WERI-Rb-1 (cell line): ENCODE results near the gene SLC9A6.

Source experiments
- DNase-seq: peaks from one replicate; pipeline ENCODE4 v3.0.0-alpha.2; 2020
- H3K27ac ChIP-seq: fragments of 250-450 bp; sonication (Bioruptor Pico); 2 replicates; pipeline ENCODE4 v1.5.1; 2020; ENCODE audit warnings: mild to moderate bottlenecking, moderate library complexity
- H3K27me3 ChIP-seq: fragments of 250-450 bp; sonication (Bioruptor Pico); 2 replicates; pipeline ENCODE4 v1.5.1; 2021; ENCODE audit warnings: mild to moderate bottlenecking, low read depth, moderate library complexity; ENCODE audit not compliant: insufficient read depth, severe bottlenecking
- H3K36me3 ChIP-seq: fragments of 250-450 bp; sonication (Bioruptor Pico); 2 replicates; pipeline ENCODE4 v1.5.1; 2020; ENCODE audit warnings: mild to moderate bottlenecking, moderate library complexity
- H3K4me3 ChIP-seq: 2 replicates; pipeline ENCODE4 v1.5.1; 2011; ENCODE audit warnings: low read depth, mild to moderate bottlenecking, control low read depth, low read length
- H3K9me3 ChIP-seq: fragments of 250-450 bp; sonication (Bioruptor Pico); 2 replicates; pipeline ENCODE4 v1.5.1; 2021; ENCODE audit warnings: mild to moderate bottlenecking, moderate library complexity; ENCODE audit not compliant: severe bottlenecking
- CTCF ChIP-seq: IDR thresholded peaks from 2 replicates; pipeline ENCODE4 v1.5.1; 2011; ENCODE audit warnings: low read depth, mild to moderate bottlenecking, control low read depth, inconsistent platforms, low read length

SLC9A6 gene

DNA sequence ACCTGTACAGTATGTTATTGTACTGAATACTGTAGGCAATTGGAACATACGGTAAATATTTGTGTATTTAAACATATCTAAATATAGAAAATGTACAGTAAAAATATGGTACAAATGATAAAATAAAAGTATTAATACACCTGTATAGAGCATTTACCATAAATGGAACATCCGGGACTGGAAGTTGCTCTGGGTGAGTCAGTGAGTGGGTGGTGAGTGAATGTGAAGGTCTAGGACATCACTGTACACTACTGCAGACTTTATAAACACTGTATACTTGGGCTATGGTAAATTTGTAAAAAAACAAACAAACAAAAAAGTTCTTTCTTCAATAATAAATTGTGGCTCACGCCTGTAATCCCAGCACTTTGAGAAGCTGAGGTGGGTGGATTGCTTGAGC, 109.7 kb downstream of the SLC9A6 start:
- Histone ChIP-seq H3K9me3 (peaks cover 2% of the 10 kb centered on the region), H3K27me3 (peaks cover 41% of the 10 kb centered on the region)

More for the DNA sequence above, 109.7 kb downstream of the SLC9A6 start:
- no peak overlapping the region for H3K4me3 ChIP-seq
- no peaks in the 10 kb centered on the region for H3K36me3 ChIP-seq
- DNase-seq, result no peak
- no peak for TF ChIP-seq CTCF
- no peak overlapping the region for H3K27ac ChIP-seq
